Measurements from ENCODE around the gene AFDN.
A peak's percentile ranks its signal among the peaks of the same experiment; 100 is the strongest.

Gene AFDN

GRCh38 chr6:167820681-167821080 is 6.0 kb upstream of the AFDN start:
- DNase-seq = no peak

- DNase-seq = no peak
Observed at GRCh38 chr6:167824591-167825331, 1.9 kb upstream of the AFDN start.

- peak; percentile 24 to 41 for DNase-seq
Observed at GRCh38 chr6:167825332-167826229, 1.1 kb upstream of the AFDN start.

- DNase-seq = peak; percentile 62 to 65
Observed at GRCh38 chr6:167826230-167826895, 348 bp upstream of the AFDN start.

GRCh38 chr6:167827583-167828324 is 1.0 kb downstream of the AFDN start:
- DNase-seq = peak; percentile 22 to 44

GRCh38 chr6:167828325-167828956 is 1.7 kb downstream of the AFDN start:
- DNase-seq = no peak

GRCh38 chr6:167829513-167829912 is 2.8 kb downstream of the AFDN start:
- no peak for DNase-seq

- no peak for DNase-seq
Observed at GRCh38 chr6:167831281-167831828, 4.6 kb downstream of the AFDN start.

- DNase-seq = no peak
Observed at GRCh38 chr6:167832497-167833395, 6.0 kb downstream of the AFDN start.

GRCh38 chr6:167833396-167833763 is 6.7 kb downstream of the AFDN start:
- no peak for DNase-seq

GRCh38 chr6:167835260-167835659 is 8.5 kb downstream of the AFDN start:
- no peak for DNase-seq

- no peak for DNase-seq
Observed at GRCh38 chr6:167836721-167837120, 10.0 kb downstream of the AFDN start.

GRCh38 chr6:167838207-167838748 is 11.6 kb downstream of the AFDN start:
- DNase-seq = no peak

- no peak for DNase-seq
Observed at GRCh38 chr6:167839343-167839742, 12.6 kb downstream of the AFDN start.

- DNase-seq = no peak
Observed at GRCh38 chr6:167839755-167840154, 13.0 kb downstream of the AFDN start.

- no peak for DNase-seq
Observed at GRCh38 chr6:167840160-167840525, 13.4 kb downstream of the AFDN start.

GRCh38 chr6:167840526-167841179 is 13.9 kb downstream of the AFDN start:
- DNase-seq = no peak

- no peak for DNase-seq
Observed at GRCh38 chr6:167841981-167842380, 15.3 kb downstream of the AFDN start.

- DNase-seq = no peak
Observed at GRCh38 chr6:167842457-167842856, 15.7 kb downstream of the AFDN start.

- DNase-seq = no peak
Observed at GRCh38 chr6:167843023-167843422, 16.3 kb downstream of the AFDN start.
